HuH-7.5 (cell line): Measurements from ENCODE around the gene PXYLP1.
"Not testable (repeated sequence)": the region's sequence is repeated elsewhere in the genome, so short reads cannot be mapped to it uniquely, and the experiment has no call there.

Experiments used
- DNase-seq: peaks from one replicate; pipeline ENCODE4 v3.0.0; 2011; ENCODE audit warnings: low spot score

PXYLP1 gene, protein sequence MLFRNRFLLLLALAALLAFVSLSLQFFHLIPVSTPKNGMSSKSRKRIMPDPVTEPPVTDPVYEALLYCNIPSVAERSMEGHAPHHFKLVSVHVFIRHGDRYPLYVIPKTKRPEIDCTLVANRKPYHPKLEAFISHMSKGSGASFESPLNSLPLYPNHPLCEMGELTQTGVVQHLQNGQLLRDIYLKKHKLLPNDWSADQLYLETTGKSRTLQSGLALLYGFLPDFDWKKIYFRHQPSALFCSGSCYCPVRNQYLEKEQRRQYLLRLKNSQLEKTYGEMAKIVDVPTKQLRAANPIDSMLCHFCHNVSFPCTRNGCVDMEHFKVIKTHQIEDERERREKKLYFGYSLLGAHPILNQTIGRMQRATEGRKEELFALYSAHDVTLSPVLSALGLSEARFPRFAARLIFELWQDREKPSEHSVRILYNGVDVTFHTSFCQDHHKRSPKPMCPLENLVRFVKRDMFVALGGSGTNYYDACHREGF

DNA sequence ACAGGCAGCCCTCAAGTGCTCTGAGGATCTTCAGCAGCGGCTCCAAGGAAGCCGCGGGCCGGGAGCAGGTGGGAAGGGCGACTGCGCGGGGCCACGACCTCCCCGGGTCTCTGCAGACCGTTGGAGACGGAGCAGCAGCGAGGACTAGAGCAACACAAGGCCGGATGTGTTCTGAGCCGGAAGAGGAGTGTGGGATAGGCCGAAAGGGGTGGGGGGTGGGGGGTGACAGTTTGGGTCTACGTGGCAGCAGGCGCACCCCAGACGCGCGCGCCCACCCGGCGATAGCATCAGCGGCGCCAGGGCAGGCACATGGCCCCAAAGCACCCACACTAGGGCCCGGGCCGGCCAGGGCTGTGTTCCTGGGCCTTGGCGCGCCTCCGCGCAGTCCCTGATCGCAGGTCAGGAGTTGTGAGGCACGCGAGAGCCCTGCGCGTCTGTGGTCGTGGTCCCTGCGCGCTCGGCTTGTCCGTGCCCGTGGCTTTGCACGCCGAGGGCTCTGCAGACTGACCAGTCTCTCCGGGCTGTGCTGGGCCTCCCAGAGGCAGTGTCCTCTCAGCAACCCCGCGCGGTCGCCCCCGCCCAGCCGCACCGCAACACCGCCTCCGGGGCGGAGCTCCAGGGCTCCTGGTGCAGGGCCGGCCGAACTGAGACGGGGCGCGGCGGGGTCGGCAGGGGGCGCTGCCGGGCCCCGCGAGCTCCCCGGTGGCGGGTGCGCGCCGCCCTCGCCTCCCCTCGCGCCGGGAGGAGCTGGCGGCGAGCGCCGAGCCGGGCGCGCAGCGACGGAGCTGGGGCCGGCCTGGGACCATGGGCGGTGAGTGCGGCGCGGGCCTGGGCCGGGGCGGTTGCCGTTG, at the start of gene PXYLP1:
Gene PXYLP1 (plus strand): TSS at position 725 of the 851 bp plus-strand sequence. CDS start 28,351 bp downstream, outside the sequence.
- peak; percentile 76 for DNase-seq

DNA sequence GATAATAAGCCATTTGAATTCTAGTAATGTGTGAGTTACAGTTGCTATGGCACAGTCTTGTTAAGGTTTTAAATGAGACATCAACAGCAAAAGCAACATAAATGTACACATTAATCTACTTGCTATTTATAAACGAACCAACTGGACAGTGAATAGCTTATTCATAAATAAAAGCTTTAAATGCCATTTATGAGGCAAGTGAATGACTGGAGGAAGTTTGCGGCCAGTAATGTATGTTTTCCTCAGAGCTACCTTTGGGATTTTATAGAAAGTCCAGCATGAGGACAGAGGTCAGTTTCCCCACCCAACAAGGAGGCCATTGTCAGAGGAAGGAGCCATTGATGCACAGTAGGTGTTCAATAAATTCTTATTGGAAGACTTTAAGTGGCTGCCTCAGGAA, 48.0 kb upstream of the PXYLP1 start:
- DNase-seq = no peak

DNA sequence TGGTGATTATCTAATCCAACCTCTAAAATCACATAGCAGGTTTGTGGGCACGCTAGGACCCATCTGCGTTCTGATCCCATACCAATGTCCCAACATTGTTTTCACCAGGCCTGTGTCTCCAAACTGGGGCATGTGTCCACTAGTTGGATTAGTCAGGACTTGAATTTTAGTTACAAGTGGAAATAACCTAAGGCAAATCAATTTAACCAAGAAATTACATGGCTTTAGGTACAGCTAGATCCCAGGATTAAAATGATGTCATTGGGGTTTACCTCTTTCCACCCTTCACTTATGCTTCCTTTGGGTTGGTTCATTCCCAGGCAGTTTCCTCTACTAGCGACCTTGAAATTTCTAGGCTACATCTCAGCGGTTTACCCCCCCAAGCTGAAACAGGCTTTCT, 47.2 kb upstream of the PXYLP1 start:
- no peak for DNase-seq

DNA sequence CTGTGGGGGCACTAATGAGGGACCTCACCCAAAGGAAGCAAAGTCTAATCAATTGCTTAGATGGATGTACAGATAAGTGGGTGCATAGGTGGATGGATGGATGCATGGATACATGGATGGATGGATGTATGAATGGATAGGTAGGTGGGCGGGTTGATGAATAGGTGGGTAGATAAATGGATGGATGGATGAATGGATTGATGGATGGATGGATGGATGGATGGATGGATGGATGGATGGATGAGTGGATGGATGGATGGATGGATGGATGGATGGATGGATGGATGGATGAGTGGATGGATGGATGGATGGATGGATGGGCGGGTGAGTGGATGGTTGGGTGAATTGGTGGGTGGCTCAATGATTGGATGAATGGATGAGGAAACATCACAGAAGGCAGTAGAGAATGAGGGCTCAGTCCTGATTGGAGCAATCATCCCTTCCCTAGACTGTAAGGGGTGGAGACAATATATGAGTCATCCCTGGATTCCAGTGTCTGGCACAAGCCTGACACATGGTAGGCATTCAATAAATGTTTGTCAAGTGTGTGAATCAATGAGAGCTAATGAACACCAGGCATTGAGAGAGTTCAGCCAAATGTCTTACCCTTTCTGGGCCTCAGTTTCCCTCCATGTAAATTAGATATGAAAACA, 40.4 kb upstream of the PXYLP1 start:
- no peak for DNase-seq

DNA sequence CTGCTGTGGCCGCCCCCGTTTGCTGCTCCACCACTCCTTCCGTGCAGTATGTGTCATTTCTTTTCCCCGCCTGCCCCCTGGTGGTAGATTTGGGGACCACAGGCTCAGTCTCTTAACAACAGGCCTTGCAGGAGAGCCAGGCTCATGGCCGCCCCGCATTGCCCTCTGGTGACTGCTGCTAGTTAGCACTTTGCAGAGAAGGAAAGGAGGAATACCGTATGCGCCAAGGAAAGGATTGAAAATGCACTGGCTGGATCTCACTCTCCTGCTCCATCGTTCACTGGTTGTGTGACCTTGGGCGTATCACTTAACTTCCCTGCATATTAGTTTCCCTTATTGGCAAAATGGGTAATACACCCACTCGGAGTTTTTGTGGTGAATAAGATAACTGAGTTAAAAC, 39.3 kb upstream of the PXYLP1 start:
- peak; percentile 30 for DNase-seq

DNA sequence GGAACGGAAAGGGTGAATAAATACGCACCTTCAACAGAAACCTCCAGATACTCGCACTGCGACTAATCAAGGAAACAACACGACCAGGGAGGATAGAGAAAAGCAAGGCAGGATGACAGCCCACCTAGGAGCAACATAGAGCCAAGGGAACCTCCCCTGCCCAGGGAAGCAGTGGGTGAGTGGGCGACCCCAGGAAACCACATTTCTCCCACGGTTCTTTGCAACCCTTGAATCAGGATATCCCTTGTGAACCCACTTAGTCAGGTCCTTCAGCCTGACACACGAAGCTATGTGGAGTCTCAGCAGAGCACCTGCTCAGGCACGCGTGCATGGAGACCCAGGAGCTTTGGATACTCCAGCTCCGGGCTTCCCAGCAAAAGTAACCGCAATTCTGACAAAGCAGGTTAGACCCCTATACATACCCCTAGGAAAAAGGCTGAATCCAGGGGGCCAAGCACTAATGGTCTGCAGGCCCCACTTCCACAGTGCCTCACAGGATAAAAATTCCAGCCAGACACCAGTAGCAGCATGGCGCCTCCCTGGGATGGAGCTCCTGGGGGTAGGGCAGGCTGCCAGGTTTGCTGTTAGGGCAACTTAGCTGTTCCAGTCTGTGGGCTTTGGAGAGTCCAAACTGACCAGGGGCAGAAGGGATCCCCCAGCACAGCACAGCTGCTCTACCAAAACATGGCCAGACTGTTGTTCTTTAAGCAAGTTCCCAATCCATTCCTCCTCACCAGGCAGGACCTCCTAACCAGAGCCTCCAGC, 38.4 kb upstream of the PXYLP1 start:
- DNase-seq = no peak

DNA sequence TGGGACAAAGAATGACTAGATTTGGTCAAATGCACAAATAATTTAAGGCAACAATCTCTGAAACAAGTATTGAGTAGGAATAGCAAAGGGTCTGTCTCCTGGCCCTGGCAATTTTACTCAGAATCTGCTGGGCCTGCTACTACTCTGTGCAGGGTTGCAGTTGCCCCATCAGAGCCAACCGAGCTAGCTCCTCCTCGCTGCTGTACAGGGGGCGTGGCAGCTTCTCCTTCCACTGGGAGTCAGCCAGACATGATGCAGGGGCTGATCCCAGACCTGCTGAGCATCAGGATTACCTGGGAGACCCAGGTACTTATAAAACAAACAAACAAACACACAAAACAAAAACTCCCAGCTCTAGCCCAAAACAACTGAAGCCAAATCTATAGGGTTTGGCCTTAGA, 30.5 kb upstream of the PXYLP1 start:
- DNase-seq = no peak

DNA sequence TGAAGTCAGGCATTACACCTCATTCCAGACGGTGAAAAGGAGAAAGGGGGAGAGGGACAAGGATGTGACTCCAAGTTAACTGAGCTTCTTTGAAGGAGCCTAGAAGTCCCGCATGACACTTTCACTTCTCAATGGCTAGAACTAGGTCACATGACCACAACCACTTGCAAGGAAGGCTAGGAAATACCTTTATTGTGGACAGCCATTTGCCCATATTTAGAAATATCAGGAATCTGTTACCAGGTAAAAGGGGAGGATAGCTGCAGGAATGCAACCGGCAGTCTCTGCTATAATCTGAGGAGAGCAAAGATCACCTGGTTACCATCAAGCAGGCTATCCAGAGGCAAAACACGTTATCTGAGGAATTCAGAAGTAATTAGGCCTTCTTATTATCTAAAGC, 28.9 kb upstream of the PXYLP1 start:
- no peak for DNase-seq

DNA sequence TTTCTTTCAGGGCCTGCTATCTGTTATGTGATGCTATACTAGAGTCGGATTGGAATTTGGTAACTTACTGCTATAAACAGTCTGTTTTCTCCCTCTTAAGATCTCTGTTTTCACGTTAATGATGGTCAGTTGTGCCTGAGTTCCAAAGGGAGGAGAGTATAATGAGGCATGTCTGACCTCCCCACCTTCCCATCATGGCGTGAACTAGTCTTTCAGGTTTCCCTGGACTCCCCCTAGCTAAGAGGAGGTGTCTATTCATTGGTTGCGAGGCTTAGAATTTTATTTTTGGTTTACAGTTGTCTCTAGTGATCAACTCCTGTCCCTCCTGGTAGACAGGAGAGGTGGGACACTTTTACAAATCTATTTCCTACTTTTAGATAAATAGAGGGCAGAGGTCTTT, 27.8 kb upstream of the PXYLP1 start:
- DNase-seq = no peak

DNA sequence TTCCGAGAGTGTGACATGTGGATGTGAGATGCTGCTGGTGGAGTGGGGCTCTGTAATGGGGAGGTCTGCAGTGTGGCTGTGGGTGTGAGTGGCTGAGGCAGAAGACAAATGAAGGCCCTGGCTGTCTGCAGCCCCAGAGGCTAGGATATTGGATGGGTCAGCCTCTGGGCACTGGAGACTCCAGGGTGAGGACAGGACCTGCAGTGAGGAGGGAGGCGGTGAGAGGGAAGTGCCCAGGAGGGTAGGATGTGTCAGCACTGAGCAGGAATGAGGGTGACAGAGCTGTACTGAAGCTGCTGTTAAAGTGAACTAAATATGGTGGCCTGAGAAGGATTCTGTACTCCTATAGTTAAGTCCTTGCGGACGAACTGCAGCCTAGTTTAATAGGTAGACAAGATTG, 27.3 kb upstream of the PXYLP1 start:
- DNase-seq = no peak

DNA sequence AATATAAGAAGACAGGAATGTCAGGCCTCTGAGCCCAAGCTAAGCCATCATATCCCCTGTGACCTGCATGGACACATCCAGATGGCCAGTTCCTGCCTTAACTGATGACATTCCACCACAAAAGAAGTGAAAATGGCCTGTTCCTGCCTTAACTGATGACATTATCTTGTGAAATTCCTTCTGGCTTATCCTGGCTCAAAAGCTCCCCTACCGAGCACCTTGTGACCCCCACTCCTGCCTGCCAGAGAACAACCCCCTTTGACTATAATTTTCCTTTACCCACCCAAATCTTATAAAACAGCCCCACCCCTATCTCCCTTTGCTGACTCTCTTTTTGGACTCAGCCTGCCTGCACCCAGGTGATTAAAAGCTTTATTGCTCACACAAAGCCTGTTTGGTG, 20.3 kb upstream of the PXYLP1 start:
- DNase-seq = not testable (repeated sequence)

DNA sequence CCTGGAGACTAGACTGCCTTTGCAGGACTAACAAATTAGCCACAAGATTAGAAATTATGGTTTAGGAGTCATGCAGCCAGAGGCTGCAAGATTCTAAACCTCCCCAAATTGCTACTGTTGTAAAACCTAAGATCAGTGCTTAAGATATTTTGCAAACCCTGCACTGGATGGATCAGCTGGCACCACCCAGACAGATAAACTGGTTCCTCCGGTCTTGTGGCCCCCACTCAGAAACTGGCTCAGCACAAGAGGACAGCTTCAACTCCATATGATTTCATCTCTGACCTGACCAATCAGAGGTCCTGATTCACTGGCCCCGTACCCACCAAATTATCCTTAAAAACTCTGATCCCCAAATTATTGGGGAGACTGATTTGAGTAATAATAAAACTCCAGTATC, 19.5 kb upstream of the PXYLP1 start:
- DNase-seq = no peak

DNA sequence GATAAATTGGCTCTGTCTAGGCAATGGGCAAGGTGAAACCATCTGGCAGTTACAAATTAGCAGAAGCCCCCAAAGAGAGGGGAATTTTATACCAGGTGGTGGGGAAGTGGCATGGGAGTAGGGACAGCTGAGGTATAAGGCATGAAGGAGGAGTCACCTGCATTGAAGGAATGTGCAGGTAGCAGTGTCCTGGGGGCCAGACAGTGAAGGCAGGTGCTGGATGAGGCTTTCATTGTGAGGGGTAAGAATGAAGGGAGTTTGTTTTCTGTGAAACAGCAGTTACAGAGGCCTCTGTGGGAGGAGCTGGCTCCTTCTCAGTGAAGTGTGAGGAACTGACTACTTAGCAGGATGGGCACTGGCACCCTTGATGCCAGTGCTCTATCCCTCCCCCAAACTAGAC, 19.1 kb upstream of the PXYLP1 start:
- DNase-seq = no peak

DNA sequence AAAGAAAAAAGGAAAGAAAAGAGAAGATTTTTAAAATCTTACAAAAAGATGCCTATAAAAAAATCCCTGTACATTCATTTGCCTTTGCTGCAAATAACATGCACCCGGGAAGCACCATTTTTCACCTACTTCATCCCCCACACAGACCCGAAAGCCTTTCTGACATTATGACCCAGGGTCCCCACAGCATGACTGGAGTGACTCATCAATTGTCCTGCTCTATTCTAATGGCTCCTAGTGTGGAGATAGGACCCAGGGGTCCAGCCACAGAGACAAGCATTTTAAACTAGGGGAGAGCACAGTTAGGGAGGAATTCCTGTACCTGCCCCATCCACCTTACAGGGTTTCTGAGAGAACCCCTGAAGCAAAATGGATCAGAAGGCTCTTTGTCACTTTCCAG, 14.7 kb upstream of the PXYLP1 start:
- no peak for DNase-seq

DNA sequence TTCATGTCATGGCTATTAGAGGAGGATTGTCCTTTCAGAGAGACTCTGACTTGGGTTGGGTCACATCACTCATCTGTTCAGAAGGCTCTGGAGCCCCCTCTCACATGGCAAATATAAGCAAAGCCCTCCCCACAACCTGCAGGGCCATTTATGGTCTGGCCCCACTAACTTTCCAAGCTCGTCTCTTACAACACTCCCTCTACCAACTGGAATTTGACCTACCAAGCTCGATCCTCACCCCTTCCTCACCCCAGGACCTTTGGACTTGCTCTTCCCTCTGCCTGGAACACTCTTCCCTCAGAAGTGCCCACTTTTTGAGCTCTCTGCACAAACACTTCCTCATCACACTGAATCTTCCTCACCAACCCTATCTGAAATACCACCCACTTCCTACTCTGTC, 14.2 kb upstream of the PXYLP1 start:
- no peak for DNase-seq

DNA sequence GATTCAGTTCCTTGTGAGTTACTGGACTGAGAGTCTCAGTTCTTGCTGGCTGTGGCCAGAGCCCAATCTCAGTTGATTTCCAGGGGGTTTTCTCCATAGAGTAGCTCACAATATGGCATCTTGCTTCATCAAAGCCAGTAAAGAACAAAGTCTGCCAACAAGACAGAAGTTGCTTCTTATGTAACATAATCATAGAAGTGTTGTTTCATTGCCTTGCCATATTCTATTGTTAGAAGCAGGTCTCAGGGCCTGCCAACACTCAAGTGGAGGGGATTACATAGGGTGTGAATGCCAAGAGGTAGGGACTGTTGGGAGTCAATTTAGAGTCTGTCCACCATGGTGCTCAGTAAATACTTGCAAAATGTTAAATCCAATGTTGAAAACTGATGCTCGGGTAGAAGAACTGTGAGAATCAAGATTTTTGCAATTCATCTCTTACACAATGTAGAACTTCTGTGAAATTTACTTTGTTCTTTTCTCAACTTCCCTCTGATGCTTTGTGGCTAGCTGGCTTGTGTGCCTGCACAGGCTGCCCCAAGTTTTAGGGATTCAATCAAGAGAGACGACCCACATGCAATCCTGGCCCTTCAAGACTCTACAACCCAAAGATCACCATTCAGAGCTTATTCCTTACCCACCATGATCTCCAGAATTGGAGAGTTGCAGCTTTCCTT, 13.3 kb upstream of the PXYLP1 start:
- no peak for DNase-seq

DNA sequence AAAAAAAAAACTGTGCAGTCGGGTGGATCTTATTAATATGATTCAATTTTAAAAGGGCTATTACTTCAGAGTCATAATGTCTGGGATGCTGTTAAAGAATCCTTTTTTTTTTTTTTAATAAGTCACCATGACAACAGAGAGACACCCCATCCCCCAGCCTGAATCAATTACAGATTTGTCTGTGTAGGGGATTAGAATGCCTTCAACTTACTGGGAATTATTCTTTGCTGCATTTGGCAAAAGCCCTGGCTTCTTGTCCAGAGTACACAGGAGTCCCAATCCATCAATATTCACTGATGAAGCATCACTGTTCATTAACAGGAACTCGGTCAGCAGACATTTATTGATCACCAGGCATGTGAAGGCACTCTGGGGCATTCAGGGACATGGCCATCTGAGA, 12.7 kb upstream of the PXYLP1 start:
- no peak for DNase-seq

DNA sequence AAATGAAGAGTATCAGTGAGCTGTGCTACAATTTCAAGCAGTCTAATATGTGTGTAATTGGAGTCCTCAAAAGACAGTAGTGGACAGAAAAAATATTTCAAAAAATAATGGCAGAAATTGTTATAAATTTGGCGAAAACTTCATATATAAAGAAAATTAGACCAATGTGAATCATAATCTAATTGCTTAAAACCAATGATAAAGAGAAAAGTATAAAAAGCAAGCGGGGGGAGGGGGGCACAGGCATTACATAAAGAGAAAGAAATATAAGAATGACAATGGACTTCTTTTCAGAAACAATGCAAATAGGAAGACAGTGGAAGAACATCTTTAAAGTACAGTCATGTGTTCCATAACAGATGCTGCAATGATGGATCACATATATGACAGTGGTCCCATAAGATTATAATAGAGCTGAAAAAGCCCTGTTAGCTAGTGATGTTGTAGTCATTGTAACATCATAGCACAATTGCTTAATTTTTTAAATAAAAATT, 7.9 kb upstream of the PXYLP1 start:
- DNase-seq = no peak

DNA sequence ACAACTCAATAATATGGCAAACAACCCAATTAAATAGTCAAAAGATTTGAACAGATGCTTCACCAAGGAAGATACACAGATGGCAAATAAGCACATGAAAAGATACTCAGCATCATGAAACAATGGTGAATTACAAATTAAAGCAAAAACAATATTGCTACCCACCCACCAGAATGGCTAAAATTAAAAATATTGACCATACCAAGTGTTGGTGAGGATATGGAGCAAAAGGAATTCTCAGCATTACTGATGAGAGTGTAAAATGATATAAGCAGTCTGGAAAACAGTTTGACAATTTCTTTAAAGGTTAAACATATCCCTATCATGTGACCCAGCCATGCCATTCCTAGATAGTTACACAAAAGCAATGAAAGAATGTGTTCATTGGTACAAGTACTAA, 5.7 kb upstream of the PXYLP1 start:
- DNase-seq = no peak

DNA sequence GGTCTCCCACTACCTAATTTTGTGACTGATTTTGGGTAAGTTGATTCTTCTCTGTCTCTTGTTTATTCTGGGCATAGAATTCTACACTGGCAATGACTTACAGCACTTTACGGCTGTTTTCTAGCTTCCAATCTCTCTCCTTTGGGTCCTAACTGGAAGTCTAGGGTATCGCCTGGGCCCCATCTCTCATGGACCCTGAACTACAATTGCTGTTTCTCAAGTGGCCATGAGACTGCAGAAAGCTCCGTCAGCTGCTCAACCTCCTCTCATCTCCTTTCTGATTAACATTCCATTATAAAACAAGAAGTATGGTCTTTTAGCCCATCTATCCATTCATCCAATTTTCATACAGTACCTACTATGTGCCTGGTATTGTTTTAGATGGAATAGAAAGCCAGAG, 4.4 kb upstream of the PXYLP1 start:
- DNase-seq = no peak

DNA sequence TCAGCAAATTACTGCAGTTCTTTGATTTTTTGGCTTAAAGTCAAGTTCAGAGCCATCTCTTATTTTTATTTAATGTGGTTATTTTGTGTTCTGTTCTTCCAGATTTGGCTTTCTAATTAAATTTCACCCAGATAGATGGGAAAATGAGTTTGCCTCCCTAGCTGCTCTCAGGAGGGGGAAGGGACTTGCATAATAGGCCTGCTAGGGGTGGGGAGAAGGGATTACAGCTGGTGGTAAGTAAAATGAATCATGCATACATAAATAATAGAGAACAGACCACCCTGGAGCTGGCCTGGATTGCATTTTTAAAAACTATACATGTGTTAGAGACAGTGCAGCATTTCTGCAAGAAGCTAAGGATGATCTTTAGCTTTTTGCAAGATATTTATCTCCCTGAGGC, 3.9 kb upstream of the PXYLP1 start:
- DNase-seq = no peak
